Measurements from ENCODE around the gene TMEM235.

The TMEM235 gene

DNA sequence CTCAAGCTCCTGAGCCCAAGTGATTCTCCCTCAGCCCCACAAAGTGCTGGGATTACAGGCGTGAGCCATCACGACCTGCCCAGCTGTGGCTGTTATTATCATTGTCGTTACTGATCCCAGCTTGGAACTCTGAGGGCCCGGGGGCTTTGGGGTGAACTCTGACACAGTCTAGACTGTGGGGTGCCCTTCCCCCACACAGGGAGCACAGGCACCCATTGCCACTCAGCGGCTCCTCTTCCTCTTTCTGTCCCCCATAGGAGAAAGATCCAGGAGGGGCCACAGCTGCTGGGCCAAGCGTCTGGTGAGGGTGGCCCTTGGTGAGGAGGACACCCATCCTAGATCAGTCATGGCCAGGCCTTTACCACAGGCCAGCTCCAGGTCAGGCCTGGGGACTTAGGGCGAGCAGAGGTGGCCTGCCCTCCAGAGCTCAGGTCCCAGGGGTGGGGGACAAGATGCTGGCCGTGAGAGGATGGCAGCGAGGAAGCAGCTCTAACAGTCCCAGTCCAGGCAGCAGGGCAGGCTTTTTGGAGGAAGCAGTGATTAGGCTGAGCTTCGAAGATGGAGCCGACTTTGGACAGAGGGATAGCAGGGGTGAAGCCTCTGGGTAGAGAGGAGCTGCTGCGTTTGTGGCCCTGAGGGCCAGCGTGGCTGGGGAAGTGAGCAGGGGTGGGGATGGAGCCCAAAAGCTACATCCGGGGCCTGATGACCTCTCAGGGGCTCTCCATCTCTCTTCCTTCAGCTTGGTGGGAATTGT, 24.7 kb downstream of the TMEM235 start:
- no peak for DNase-seq

DNA sequence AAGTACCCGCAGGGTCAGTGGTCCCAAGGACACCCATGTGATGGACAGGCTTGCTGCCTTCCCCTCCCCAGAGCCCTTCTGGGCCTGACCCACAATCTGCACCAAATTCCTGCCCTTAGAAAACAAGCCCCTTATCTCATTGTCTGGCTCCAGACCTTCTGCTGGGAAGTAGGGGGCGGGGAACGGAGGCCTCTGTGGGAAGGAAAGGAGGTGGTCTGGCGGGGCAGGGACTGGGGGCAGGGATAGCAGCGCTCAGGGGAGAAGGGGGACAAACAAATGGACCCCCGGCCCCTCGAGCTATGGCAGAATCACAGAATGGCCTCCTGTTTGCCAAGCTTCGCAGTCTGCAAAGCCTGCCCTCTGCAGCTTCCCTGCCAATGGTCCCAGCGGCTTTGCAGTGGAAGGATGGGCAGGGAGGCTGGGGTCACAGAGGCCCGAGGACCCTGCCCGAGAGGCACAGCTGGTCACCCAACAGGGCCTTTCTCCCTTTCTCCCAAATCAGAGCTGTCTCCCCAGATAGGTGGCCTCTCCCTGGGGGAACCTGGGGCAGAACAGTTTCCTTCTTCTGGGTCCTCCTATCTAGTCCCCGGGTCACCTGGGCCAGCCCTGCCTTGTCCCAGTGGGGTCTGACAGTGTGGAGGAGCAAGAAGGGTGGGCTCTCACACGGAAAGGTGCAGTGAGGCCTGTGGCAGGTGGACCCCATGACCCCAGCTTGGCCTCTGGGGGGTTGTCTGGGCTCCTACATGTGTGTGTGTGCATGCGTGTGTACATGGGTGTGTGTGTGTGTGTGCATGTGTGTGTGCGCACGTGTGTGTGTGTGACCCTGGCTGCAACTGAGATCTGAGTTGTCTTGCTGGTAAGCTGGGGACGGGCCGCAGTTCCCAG, 25.5 kb downstream of the TMEM235 start:
- DNase-seq: no peak

DNA sequence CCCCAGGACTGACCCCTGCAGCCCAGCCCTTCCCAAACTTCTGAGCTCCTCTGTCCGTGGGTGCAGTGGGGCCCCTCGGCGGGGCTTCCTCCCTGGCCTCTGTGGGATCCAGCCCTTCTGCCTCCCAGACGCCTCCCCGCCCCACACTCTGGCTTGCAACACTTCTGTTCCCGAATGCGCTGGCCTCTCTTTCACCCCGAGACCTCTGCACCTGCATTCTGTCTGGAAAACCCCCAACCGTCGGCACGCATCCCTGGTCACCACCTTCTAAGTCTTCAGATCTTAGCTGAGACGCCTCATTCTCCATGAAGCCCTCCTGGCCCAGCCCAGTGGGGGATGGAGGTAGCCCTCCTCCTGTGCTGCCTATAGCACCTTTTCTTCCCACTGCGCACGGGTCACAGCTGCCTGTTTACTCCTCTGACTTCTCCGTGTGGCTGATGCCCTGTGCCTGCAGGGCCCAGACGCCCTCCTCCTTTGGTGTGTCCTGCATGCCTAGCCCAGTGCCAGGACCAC, 26.4 kb downstream of the TMEM235 start:
- DNase-seq: peak; percentile 24 to 48

DNA sequence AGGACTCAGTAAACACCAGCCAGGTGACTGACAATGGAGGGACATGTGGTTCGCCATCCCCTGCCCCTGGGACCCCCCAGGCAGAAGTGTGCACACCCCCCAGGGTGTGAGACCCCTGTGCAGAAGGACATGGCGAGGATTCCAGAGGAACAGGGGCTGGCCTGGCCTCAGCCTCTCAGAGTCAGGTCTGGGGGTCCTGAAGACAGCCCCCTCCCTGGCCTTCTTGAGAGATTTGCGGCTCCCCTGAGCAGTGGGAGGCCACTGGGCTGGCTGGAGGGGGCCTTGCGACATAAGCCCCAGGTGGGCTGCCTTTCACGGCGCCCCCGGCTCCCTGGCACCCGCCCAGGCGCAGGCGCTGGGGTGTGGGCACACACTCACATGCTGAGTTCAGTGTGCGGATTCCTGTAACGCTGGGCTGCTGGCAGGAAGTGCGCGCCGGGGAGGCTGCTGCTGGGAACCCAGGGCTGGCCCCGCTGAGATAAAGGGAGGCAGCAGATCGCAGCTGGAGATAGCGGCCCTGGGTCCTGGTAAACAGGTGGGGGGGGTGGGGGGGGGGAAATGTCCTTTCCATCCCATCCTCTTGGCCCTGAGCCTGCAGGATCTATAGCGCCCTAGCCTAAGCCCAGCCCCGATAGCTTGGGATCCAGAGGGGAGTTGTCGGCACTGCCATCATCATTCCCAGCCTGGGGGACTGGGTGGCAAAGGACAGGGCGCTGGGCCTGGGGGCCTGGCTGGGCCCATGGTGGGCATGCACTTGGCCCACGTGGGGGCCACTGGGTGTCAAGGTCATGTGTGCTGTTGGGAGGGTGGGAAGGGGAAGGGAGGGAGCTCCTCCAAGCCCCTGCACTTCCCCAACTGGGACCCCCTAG, 27.1 kb downstream of the TMEM235 start:
- peak; percentile 74 to 78 for DNase-seq

DNA sequence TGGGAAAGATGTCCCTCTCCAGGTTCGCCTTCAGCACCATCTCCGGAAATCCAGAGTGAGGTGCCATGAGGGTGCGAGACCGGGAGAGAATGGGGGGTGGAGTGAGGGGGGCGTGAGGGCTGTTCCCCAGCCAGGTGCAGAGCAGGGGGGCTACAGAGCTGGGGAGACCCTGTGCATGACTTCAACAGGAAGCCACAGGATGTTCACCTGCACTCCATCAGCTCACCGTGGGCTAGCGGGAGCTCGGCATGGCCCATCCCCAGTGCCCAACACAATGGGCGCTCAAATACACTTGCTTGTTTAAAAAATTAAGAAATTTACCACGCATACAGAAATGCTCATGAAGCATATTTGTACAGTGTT, 27.7 kb downstream of the TMEM235 start:
- DNase-seq: no peak

DNA sequence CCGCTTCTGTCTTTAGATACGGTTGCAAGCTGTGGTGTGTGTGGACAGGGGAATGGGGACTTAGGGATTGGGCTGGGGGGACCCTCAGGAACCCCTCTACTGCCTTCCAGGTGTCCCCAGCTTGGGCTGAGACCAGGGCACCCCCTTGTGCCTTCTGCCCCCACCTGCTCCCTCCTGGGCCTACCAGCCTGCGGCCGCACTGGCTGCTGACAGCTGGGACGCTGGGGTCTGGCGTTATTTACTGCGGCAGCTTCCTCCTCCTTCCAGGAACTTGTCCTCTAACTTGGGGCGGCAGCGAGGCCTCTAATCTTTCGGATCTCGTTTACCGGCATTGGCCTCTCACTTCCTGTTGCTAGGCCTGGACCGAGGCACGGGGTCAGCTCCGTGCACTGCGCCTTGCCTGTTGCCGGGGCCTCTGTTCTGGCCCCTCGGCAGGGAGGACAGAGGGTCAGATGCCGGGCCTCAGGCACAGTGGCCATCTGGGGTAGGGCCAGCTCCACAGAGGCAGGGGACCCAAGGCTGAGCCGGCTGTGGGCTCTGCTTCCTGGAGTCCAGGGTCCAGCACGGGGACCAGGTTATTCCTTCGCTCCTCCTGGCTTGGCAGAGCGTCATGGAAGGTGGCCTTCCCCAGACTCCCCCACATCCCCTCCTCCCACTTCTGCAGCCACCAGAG, 31.8 kb downstream of the TMEM235 start:
- peak in 1 of 2 donors; percentile 31 for DNase-seq

DNA sequence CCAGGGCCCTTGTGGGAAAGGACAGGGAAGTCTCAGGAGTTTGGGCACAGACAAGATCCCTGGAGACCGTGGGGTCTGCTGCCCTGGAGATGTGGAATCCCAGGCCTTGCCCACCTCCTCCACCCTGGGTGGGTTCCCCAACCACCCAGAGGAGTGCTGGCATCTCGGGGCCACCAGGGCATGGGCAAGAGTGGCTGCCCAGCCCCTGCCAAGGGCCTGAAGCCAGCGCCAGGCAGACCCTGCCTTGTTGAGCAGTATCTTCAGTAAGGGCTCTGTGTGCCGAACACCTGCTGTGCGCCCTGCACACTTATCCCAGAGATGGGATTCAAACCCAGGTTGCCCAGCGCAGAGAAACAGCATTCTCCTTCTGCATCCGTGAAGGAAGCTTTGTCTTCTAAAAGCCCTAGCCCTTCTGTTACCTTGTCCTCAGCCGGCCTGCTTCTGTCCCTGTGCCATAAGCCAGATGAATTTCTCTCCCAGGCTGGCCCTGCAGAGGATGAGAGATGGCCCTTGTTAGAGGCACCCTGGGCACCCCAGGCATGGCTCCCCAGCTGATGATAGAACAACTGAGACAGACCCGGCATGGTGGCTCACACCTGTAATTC, 32.4 kb downstream of the TMEM235 start:
- no peak for DNase-seq

DNA sequence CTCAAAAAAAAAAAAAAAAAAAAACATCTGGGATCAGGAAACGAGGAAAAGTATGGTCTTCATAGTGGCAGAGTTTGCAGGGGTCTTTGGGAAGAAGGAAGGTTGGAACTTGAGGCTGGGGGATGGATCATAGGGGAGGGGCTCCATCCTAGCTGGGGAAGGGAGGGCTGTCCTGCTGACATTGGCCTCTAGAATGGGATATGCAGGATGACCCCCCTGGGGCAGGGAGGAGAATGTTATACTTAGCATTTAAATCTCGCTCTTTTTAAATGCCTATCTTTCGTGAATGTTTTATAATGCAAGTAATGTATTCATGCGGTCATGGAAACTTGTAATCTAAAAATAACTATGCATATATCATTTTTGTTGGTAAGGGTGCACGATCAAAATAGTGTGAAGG, 33.2 kb downstream of the TMEM235 start:
- no peak for DNase-seq

DNA sequence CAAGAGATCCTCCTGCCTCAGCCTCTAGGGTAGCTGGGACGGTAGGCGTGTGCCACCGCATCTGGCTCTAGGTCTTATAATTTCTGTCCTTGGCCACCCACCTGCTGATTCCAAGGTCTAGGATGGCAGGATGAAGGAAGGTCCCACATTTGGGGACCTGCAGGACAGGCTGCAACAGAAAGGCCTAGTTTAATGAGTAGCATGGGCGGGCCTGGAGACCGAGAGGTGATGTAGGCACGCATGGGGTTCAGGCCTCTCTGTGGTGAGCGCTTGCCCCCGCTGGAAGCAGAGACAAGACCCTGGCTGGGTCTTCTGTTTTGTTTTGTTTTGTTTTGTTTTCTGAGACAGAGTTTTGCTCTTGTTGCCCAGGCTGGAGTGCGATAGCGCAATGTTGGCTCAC, 33.7 kb downstream of the TMEM235 start:
- no peak for DNase-seq

DNA sequence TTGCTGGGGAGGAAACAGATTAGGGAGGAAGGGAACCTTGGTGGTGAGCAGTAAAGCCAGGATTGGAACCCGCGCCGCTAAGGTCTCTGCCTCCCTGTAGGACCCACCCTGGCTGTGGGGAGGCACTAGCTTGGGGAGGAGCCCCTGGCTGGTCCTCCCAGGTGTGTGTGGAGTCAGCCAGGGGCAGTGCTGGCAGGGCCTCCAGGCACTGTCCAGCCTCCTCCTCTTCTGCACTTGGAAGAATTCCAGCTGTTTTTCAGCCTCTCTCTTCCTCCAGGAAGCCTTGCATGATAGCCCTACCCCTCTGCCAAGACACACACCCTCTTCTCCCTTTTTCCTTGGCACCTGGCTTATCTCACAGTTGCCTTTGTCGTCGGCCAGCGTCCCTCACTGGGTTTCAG, 34.8 kb downstream of the TMEM235 start:
- DNase-seq: no peak

DNA sequence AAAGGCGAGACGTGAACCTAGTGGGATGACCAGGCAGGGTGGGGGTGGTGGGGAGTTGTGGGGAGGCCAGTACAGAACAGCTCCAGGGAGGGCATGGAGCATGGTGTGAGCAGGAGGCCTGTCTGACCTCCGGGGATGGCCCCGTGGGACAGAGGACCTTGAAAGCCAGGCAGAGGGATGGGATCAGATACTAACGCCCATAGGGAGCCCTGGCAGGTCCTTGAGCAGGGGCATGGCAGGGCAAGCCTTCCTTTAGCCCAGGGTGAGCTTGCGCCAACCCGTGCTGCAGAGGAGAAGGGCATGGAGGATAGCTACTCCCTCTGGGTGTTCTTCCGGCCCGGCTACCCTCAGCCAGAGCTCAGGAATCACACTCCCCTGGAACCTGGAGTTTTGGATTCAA, 35.3 kb downstream of the TMEM235 start:
- DNase-seq: no peak

DNA sequence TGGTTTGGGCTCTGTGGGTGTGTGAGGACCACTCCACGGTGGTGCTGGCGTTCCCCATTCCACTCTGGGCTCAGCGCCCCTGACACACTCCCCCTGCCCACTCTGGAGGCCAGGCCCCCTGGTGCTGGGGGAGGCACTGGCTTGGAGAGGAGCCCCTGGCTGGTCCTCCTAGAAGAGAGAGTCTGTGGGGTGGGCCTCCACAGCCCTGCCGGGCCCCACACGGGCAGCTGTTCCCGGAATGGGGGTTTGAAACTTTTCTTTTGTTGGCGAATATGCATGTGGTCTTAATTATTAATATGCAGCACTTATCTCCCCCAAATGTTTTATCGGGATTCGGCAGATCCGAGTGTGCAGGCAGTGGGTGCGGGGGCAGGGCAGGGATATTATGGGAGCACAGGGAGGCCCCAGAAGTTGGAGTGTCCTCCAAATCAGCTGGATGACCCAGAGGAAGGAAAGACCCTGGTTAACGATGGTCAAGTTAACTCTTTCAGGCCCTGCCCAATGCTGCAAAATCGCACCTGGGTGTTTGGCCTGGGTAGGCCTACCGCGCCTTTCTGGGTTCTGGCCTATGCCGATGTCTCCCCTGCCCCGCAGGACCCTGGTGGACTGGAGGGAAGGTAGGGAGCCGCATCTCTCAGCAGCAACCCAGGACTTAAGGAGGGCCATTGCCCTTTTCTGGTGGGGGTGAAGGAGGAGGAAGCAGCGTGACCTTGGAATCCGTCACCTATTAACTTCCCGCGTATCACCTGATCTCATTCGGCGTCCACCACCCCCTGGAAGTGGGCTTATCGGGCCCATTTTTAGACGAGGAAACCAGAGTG, 36.0 kb downstream of the TMEM235 start:
- DNase-seq: no peak

DNA sequence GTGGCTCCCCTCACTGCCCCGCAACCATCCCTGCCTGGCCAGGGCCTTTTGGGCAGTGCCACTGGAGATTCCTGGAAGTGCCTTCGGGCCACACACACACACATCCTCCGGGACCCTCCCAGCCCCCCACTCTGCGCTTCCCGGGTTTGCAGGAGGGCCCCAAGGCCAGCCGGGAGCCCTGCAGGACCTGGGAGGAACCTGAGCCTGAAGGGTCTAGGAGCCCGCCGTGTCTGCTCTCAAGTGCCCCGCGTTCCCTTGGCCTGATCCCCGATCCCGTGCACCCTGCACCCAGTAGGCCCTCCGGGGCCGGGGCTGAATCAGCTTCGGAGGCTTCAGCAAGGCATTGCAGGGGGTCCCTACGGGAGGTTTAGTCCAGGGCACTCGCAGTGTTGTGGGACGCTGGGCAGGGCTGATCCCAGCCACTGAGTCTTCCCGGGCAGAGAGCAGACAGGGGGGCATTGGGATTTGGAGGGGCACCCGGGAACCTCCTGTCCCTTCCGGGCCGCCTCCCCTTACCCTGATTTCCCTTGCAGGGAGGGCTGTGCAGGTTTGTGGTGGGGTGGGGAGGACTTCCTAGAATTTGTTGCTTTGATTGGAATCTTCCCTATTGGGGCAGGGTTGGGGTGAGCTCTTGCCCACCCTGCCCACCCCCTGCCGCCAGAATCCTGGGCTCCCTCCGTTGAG, 36.9 kb downstream of the TMEM235 start:
- DNase-seq: no peak

DNA sequence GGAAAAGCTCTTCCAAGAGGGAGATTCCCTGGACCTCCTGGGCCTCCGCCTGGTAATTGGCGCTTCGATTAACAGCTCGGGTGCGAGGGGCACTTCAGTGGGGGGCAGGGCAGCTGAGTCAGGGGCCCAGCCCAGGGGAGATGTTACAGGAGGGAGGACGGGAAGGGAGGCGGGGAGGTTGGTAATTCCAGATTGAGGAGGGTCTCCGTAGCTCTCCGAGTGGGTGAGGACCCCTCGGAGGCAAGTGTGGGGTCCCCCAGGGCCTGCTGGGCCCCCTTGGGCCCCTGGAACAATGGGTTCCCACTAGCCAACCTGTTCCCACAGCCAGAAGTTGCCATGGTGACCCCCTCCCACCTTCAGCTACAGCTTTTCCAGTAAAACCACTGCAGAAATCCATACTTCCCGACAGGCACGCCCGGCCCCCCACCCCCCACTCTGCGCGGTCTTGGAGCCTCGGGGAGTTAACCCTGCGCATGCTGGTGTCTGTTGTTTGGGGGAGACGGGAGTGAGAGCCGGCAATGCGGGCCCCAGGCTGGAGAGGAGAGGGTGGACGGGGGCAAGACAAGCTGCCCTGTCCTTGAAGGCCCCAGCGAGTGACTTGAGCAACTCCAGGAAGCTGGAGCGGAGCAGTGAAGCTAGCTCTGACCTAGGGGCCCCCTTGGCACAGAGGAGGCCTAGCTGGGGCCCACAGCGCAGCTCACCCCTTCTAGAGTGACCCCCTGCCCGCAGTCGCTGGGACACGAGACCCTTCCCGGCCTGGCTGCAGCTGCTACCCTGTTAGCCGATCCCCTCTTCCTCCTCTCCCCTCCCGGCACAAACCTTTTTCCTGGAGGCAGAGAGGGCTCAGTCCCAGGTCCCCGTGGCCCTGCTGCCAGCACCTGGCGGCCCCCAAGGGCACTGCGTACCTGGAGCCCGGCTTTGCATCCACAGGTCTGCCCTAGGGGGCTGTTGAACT, 37.8 kb downstream of the TMEM235 start:
- DNase-seq: no peak

DNA sequence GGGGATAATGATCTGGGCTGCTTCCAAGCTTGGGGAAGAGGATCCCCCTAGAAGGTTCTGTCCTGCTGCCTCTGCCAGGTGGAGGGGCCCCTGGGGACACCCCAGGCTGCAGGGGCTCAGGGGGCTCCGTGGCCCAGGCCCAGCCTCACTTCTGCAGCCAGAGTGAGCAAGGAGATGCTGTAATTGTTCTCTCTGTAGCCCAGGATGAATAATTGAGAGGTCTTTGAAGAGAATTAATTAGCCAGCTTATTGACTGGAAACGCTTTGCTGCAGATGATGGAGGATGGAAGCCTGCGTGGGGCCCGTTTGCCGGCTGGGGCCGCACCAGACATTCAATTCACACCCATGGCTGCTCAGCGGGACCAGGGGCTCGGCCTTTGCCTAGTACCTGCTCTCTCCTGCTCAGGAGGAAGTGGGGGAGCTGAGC, 38.5 kb downstream of the TMEM235 start:
- no peak for DNase-seq

DNA sequence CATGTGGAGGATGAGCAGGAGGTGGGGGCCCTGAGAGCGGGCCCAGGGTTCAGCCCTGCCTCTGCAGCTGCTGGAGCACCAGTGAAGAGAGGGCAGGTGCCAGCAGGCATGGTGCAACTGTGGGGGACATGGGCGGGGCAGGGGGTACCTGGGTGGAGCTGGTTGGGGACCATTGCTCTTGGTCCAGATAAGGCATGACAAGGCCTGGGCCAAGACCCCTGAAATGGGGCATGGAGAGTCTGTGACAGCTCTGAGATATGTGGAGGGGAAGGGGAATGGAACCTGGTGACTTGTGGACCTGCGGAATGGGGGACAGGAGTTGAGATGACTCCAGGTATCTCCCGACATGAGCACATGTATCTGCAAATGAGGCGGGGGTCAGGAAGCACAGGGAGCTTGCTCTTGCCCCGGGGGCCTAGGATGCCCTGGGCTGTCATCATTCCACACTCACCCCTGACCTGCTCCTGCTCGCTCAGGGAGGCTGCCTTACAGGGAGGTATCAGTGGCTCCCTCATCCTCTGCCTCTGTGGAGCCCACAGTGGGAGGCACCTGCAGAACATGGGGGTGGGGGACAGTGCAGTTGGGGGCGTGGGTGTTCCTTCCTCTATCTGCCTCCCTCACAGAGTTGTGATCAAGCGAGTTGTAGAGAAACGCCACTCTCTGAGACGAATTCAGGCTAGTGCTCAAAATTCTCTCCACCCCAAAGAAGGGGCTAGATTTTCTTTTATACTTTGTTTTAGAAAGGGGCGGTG, 40.2 kb downstream of the TMEM235 start:
- DNase-seq: no peak

DNA sequence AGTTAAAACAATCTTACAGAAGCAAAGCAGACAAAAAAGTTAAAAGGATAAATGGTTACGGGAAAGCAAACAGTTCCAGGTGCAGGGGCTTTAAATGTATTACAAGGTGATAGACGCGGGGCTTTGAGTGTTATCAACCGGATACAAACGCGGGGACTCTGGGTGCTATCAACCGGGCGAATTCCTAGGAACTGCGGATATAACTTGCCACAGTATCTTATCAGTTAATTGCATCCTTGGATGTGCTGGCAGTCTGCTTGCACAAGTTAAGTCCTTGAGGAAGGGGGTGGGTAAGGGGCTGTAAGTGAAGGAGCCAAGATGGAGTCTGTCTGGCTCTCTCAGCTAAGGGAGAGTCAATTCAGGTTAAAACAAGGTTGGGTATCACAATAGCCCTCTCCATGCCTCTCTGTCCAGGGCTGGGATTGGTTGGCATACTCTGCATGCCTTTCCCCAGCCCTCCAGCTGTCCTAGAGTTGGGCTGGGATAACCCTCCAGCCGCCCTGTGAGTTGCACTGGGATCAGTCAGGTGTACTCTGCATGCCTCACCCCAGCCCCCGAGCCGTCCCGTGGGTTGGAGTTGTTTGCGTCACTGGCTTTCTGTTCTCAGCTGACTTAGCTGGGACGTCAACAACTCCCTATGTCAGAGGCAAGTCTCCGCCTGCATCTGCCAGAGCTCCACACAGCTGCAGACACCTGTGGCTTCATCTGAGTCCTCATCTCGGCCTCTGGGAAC, 40.9 kb downstream of the TMEM235 start:
- peak; percentile 48 to 81 for DNase-seq

DNA sequence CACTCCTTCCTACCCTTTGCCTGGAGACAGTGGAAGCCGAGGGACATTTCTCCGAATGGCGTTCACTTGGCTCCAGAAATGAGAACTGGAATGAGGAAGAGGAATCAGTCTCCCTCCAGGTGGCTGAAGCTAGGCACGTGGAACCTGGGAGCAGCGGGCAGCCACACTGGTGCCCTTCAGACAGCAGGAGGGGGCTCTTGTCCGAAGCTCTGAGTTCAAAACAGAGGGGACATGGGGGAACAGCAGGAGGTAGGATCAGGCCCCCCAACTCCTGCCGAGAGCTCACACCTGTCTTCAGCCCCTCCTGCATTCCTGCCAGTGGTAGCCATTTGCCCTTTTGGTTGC, 41.5 kb downstream of the TMEM235 start:
- no peak for DNase-seq

Data from CD4-positive, alpha-beta T cell treated with Interleukin-4 for 1 hour (primary cell).